Measurements from ENCODE around the gene PYROXD2. TPM values are rescaled to one million over a fixed set of nuclear protein-coding genes. Genes with fewer than 3 reads are reported as not detected.

The PYROXD2 gene
- total and polyA plus RNA-seq, 10 of the 15 experiments (the other 5 are each of a cell fraction or from before 2014, with no cell fraction given) = 4.8 to 15.8 (median 11.1) TPM

- no peak for DNase-seq (ENCODE audit: low read depth, low spot score)
- no peaks in the 10 kb centered on the region for H3K79me2 ChIP-seq (ENCODE audit: control insufficient read depth, insufficient read depth, low read length)
These were observed 4.7 kb downstream of the PYROXD2 start for GRCh38 chr10:98410135-98410743.

More at GRCh38 chr10:98410135-98410743, 4.7 kb downstream of the PYROXD2 start:
- 84% methylated on average over 4 of the region's 4 CpGs for WGBS (ENCODE audit: insufficient coverage, insufficient replicate concordance, low lambda C conversion rate, missing lambda C conversion rate)
- no peak overlapping the region for H3K27ac ChIP-seq (ENCODE audit: control insufficient read depth, insufficient read depth)
- no peaks in the 10 kb centered on the region for H3K36me3 ChIP-seq (ENCODE audit: control insufficient read depth in 2 of 2, insufficient read depth in 2 of 2, low read length in 1 of 2)
- no peak for FAIRE-seq
- no peak overlapping the region for H2AFZ ChIP-seq (ENCODE audit: control insufficient read depth, low read depth, low read length)
- H3K4me2 ChIP-seq (ENCODE audit: control insufficient read depth, insufficient read depth) = no peak overlapping the region
- ChIA-PET RAD21 (ENCODE audit: unreplicated experiment) (no interaction called here), CTCF (interaction anchor here (1.4 kb wide), 1 partner anchor 837 kb away, joined by 5 read pairs; no protein-coding TSS in a partner anchor), SMC1A (ENCODE audit: uncharacterized antibody, unreplicated experiment) (no interaction called here), POLR2A (interaction anchor here (0.6 kb wide), 1 partner anchor 1788 kb away, joined by 3 read pairs; no protein-coding TSS in a partner anchor)
- no peaks in the 10 kb centered on the region for H4K20me1 ChIP-seq (ENCODE audit: control insufficient read depth, insufficient read depth)
- intact Hi-C loops (cut with micrococcal nuclease; ENCODE audit: unreplicated experiment) (no loop called here), in situ Hi-C loops (cut with MboI) (no loop called here)
- H3K9ac ChIP-seq (ENCODE audit: control insufficient read depth, insufficient read depth, low read length) = no peak overlapping the region
- ATAC-seq = no peak
- no peaks in the 10 kb centered on the region for H3K9me3 ChIP-seq (replicated peaks; ENCODE audit: control insufficient read depth, insufficient read depth, low read length)
- TF ChIP-seq SREBF1 (IDR thresholded peaks at IDR 0.05; ENCODE audit: low read length) (no peak), CBX3 (IDR thresholded peaks at IDR 0.05; ENCODE audit: borderline replicate concordance, low read depth) (no peak), ZBTB40 (IDR thresholded peaks at IDR 0.05; ENCODE audit: borderline replicate concordance) (no peak), EP300 (IDR thresholded peaks at IDR 0.05; ENCODE audit: borderline replicate concordance in 1 of 2, control insufficient read depth in 1 of 2, low read depth in 2 of 2, low read length in 2 of 2) (no peak), POU2F2 (IDR thresholded peaks at IDR 0.05; ENCODE audit: borderline replicate concordance, low read depth, low read length) (no peak), EED (IDR thresholded peaks at IDR 0.05; ENCODE audit: low read depth) (no peak), SMAD1 (IDR thresholded peaks at IDR 0.05; ENCODE audit: low read depth, partially characterized antibody) (no peak), NKRF (conservative IDR thresholded peaks at IDR 0.05) (no peak), FOS (IDR thresholded peaks at IDR 0.05; ENCODE audit: borderline replicate concordance, extremely low read depth, insufficient read length) (no peak), TCF12 (IDR thresholded peaks at IDR 0.05; ENCODE audit: low read depth, low read length) (no peak), ZNF274 (IDR thresholded peaks at IDR 0.05; ENCODE audit: insufficient read depth, insufficient read length) (no peak), SRF (IDR thresholded peaks at IDR 0.05; ENCODE audit: low read depth in 2 of 2, low read length in 2 of 2) (no peak), CBX5 (IDR thresholded peaks at IDR 0.05; ENCODE audit: low read depth) (no peak), SP1 (IDR thresholded peaks at IDR 0.05; ENCODE audit: low read depth, low read length) (no peak), ZNF217 (IDR thresholded peaks at IDR 0.05) (no peak), EZH2 (IDR thresholded peaks at IDR 0.05; ENCODE audit: borderline replicate concordance, control insufficient read depth, low read depth, low read length) (no peak), TARDBP (IDR thresholded peaks at IDR 0.05; ENCODE audit: borderline replicate concordance) (no peak), NFXL1 (IDR thresholded peaks at IDR 0.05; ENCODE audit: borderline replicate concordance) (no peak)
- H3K4me3 ChIP-seq = no peak overlapping the region
- peaks cover 29% of the 10 kb centered on the region for H3K4me1 ChIP-seq (ENCODE audit: control insufficient read depth, insufficient read depth, low read length)
- BruUV-seq (replicated peaks) = no TSS peak
- no peaks in the 10 kb centered on the region for H3K27me3 ChIP-seq (replicated peaks in 1 of 2; ENCODE audit: control insufficient read depth in 2 of 2, insufficient read depth in 2 of 2, low read length in 1 of 2)

Measured in GM12878 (cell line).